CD14-positive monocyte (primary cell): Measurements from ENCODE around the gene EMILIN3. TPM values are rescaled to one million over a fixed set of nuclear protein-coding genes. Genes with fewer than 3 reads are reported as not detected.
A peak's percentile ranks its signal among the peaks of the same experiment; 100 is the strongest.

Experiments
- DNase-seq, 3 donors: peaks; one replicate each; pipeline ENCODE4 v3.0.0-alpha.2; 2011 to 2022
- H2AFZ ChIP-seq: 2 replicates; pipeline ENCODE4 v1.6.0; 2012; ENCODE audit warnings: mild to moderate bottlenecking, low read depth, low read length, inconsistent platforms; ENCODE audit not compliant: insufficient read depth, poor library complexity, severe bottlenecking
- H3K27ac ChIP-seq, 2 donors: 1 replicate in 1 of 2; 2 replicates in 1 of 2; pipeline ENCODE4 v1.5.1; 2012 to 2013; ENCODE audit warnings: low read length in 2 of 2, control low read depth in 1 of 2, inconsistent platforms in 1 of 2, low read depth in 1 of 2, mild to moderate bottlenecking in 1 of 2
- H3K27me3 ChIP-seq, 2 donors: one replicate each; pipeline versions ENCODE4 v1.6.0 to v1.6.1; 2011 to 2013; ENCODE audit warnings: low read length in 2 of 2; ENCODE audit not compliant: control insufficient read depth in 2 of 2, insufficient read depth in 2 of 2
- H3K36me3 ChIP-seq, 2 donors: replicated peaks in 1 of 2; 1 replicate in 1 of 2; 2 replicates in 1 of 2; pipeline versions ENCODE4 v1.5.1 to v1.6.1; 2012 to 2013; ENCODE audit warnings: low read length in 2 of 2, control low read depth in 1 of 2, inconsistent platforms in 1 of 2, mild to moderate bottlenecking in 1 of 2; ENCODE audit not compliant: insufficient read depth in 2 of 2, control insufficient read depth in 1 of 2
- H3K4me1 ChIP-seq, 2 donors: 1 replicate in 1 of 2; 2 replicates in 1 of 2; pipeline versions ENCODE4 v1.5.1 to v1.6.1; 2012 to 2013; ENCODE audit warnings: low read length in 2 of 2, control low read depth in 1 of 2, inconsistent platforms in 1 of 2, mild to moderate bottlenecking in 1 of 2, moderate library complexity in 1 of 2; ENCODE audit not compliant: insufficient read depth in 2 of 2, control insufficient read depth in 1 of 2
- H3K4me2 ChIP-seq: replicated peaks from 2 replicates; pipeline ENCODE3; 2012; ENCODE audit warnings: low read length, moderate library complexity, mild to moderate bottlenecking; ENCODE audit not compliant: poor library complexity, severe bottlenecking; ENCODE audit errors: extremely low read depth
- H3K4me3 ChIP-seq, 3 experiments: fragments of 200-600 bp in 1 of 3; sonication (generic) in 1 of 3; replicated peaks in 1 of 3; 1 replicate in 2 of 3; 2 replicates in 1 of 3; pipeline ENCODE4 v1.5.1; 2011 to 2013; ENCODE audit warnings: low read length in 3 of 3, mild to moderate bottlenecking in 3 of 3, control low read depth in 2 of 3, low read depth in 2 of 3, inconsistent platforms in 1 of 3, moderate library complexity in 1 of 3
- H3K79me2 ChIP-seq: 2 replicates; pipeline ENCODE4 v1.6.0; 2012; ENCODE audit warnings: mild to moderate bottlenecking, control low read depth, inconsistent platforms, low read length, moderate library complexity; ENCODE audit not compliant: insufficient read depth
- H3K9ac ChIP-seq: 2 replicates; pipeline ENCODE4 v1.6.0; 2017; ENCODE audit warnings: low read length, mild to moderate bottlenecking; ENCODE audit not compliant: insufficient read depth, poor library complexity, severe bottlenecking
- H3K9me3 ChIP-seq, 2 donors: replicated peaks in 1 of 2; 1 replicate in 1 of 2; 2 replicates in 1 of 2; pipeline versions ENCODE4 v1.5.1 to v1.6.1; 2012 to 2013; ENCODE audit warnings: low read length in 2 of 2, control low read depth in 1 of 2; ENCODE audit not compliant: control insufficient read depth in 1 of 2, insufficient read depth in 1 of 2
- H4K20me1 ChIP-seq: 2 replicates; pipeline ENCODE4 v1.6.0; 2012; ENCODE audit warnings: mild to moderate bottlenecking, low read length, control low read depth, moderate library complexity; ENCODE audit not compliant: insufficient read depth
- H3K27ac Mint-ChIP-seq, 7 donors: one replicate each; pipeline ENCODE4 v1.8.0; 2020; ENCODE audit warnings: mild to moderate bottlenecking in 7 of 7, mixed read lengths in 7 of 7, moderate library complexity in 6 of 7, inconsistent platforms in 2 of 7
- H3K27me3 Mint-ChIP-seq, 3 donors: one replicate each; pipeline ENCODE4 v1.8.0; 2021 to 2022; ENCODE audit warnings: low read depth in 3 of 3, mild to moderate bottlenecking in 3 of 3, mixed read lengths in 3 of 3, moderate library complexity in 3 of 3, inconsistent platforms in 1 of 3
- H3K36me3 Mint-ChIP-seq, 2 donors: one replicate each; pipeline ENCODE4 v1.8.0; 2020; ENCODE audit warnings: mixed read lengths in 2 of 2, inconsistent platforms in 1 of 2, mild to moderate bottlenecking in 1 of 2
- H3K4me1 Mint-ChIP-seq: one replicate; pipeline ENCODE4 v1.8.0; 2020; ENCODE audit warnings: mild to moderate bottlenecking, mixed read lengths
- H3K4me3 Mint-ChIP-seq, 2 donors: one replicate each; pipeline ENCODE4 v1.8.0; 2020; ENCODE audit warnings: mild to moderate bottlenecking in 2 of 2, mixed read lengths in 2 of 2, moderate library complexity in 1 of 2
- H3K9me3 Mint-ChIP-seq, 7 donors: one replicate each; pipeline ENCODE4 v1.8.0; 2020 to 2022; ENCODE audit warnings: mixed read lengths in 7 of 7, mild to moderate bottlenecking in 6 of 7, moderate library complexity in 6 of 7, inconsistent platforms in 2 of 7
- WGBS: methylation state at CpG from one replicate; pipeline ENCODE4 v1.1.5; 2013; ENCODE audit warnings: missing lambda C conversion rate; ENCODE audit not compliant: insufficient coverage; 5-methylcytosine and 5-hydroxymethylcytosine counted together
- intact Hi-C, 2 donors: fragments of 100-400 bp; cut with micrococcal nuclease; formaldehyde crosslinking; loops; one replicate each; pipeline versions ENCODE4 v1.15.0 to v1.15.1; 2023
- polyA plus RNA-seq, 3 donors: library from polyadenylated mRNA; depleted of rRNA in 1 of 3; unstranded in 2 of 3; stranded (reverse) in 1 of 3; fragments of 300-500 nt in 2 of 3; fragments of >200 nt in 1 of 3; fragmentation: Illumina TruSeq in 2 of 3; gene quantifications; 1 replicate in 2 of 3; 2 replicates in 1 of 3; pipeline ENCODE4 v1.2.3, GENCODE V29; 2012 to 2021
- TF ChIP-seq, protein P1 (sequence below): fragments of 200-600 bp; IDR thresholded peaks from one replicate; pipeline ENCODE4 v1.8.0; 2022; ENCODE audit warnings: antibody characterized with exemption, mild to moderate bottlenecking

Gene EMILIN3
- polyA plus RNA-seq, 3 donors = not detected

DNA sequence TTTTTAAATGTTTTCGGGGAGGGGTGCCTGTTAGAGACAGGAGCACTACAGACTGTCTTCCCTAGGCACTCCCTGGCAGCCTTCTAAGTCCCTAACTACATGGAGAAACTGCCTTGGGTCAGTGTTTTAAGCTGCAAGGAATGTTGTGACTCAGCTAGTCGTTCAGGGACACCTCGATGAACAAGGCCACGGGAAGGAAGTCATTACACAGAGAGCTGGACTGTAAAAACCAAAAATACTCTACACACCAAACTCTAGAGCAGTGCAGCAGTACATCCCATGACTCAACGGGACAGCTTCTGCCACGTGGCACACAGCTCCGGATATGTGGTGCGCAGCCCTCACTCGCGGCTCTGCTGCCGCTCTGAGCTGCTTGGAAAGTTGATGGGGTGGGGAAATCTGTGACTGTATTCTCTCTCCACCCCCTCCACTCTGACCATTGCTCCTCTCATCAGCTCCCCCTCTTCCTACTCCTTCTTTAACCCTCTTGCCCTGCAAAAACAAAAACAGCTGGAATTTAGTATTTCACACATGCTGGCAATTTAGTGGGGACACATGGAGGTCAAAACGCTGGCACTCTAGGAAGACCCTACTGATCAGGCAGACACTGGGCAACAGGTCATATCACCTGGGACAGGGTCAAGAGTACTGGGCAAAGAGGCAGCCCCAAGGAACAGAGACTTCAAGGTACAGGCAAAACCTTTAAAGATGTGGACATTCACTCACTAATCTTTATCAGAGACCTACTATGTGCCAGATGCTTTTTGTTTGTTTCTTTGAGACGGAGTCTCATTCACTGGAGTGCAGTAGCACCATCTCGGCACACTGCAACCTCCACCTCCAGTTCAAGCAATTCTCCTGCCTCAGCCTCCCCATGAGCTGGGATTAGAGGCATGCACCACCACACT, 36.9 kb downstream of the EMILIN3 start:
- peaks cover 0 to 11% of the 10 kb centered on the region in 2 donors for H3K27me3 ChIP-seq
- H3K36me3 ChIP-seq = no peaks in the 10 kb centered on the region
- Mint-ChIP-seq H3K9me3 (peaks cover 0 to 4% (median 0%) of the 10 kb centered on the region in 7 donors), H3K4me1 (peaks cover 18% of the 10 kb centered on the region), H3K4me3 (peak overlapping the region in 1 of 2 donors; percentile 71), H3K27ac (peak overlapping the region in 5 of 7 donors; percentile 40 to 72 (median 68)), H3K27me3 (peaks cover 8 to 24% (median 23%) of the 10 kb centered on the region in 3 donors), H3K36me3 (no peaks in the 10 kb centered on the region)
- no peaks in the 10 kb centered on the region for H4K20me1 ChIP-seq
- peak overlapping the region in 1 of 3 experiments; percentile 40 for H3K4me3 ChIP-seq
- no peak overlapping the region for H3K9ac ChIP-seq
- H3K27ac ChIP-seq = peak overlapping the region in 1 of 2 donors; percentile 44
- TF ChIP-seq, protein P1, sequence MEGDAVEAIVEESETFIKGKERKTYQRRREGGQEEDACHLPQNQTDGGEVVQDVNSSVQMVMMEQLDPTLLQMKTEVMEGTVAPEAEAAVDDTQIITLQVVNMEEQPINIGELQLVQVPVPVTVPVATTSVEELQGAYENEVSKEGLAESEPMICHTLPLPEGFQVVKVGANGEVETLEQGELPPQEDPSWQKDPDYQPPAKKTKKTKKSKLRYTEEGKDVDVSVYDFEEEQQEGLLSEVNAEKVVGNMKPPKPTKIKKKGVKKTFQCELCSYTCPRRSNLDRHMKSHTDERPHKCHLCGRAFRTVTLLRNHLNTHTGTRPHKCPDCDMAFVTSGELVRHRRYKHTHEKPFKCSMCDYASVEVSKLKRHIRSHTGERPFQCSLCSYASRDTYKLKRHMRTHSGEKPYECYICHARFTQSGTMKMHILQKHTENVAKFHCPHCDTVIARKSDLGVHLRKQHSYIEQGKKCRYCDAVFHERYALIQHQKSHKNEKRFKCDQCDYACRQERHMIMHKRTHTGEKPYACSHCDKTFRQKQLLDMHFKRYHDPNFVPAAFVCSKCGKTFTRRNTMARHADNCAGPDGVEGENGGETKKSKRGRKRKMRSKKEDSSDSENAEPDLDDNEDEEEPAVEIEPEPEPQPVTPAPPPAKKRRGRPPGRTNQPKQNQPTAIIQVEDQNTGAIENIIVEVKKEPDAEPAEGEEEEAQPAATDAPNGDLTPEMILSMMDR = no peak
- H2AFZ ChIP-seq = peak overlapping the region; percentile 56
- no peaks in the 10 kb centered on the region for H3K9me3 ChIP-seq
- WGBS = 42% methylated on average over 6 of the region's 14 CpGs
- intact Hi-C loops = no loop called here
- DNase-seq = peak; percentile 48 to 77 (median 64)
- H3K4me1 ChIP-seq = peaks cover 15% of the 10 kb centered on the region in 2 donors
- H3K4me2 ChIP-seq = peak overlapping the region; percentile 27
- no peaks in the 10 kb centered on the region for H3K79me2 ChIP-seq

DNA sequence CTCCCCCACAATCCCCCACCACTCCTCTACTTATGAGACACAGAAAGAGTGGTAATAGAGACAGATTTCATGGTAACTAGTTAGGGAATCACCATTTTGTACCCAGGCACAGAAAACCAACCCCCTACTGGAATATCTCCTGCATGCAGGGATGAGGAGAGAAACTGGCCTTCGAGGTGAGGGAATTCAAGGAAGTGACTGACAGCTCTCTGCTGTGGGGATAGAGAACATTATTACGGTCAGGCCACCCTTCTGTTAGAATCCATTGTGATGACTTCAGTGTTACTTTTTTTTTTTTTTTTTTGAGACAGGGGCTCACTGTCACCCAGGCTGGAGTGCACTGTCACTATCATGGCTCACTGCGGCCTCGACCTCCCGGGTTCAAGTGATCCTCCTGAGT, 39.4 kb downstream of the EMILIN3 start:
- Mint-ChIP-seq H3K36me3 (no peaks in the 10 kb centered on the region), H3K4me3 (no peak overlapping the region), H3K27ac (no peak overlapping the region), H3K27me3 (peaks cover 5 to 21% (median 14%) of the 10 kb centered on the region in 3 donors), H3K4me1 (peaks cover 18% of the 10 kb centered on the region), H3K9me3 (peaks cover 0 to 2% (median 0%) of the 10 kb centered on the region in 7 donors)
- no peak overlapping the region for H3K4me3 ChIP-seq
- TF ChIP-seq, protein P1 = no peak
- H3K9me3 ChIP-seq = no peaks in the 10 kb centered on the region
- WGBS = no CpG with 5 or more reads among the region's 5 CpGs
- H3K9ac ChIP-seq = no peak overlapping the region
- no peak overlapping the region for H2AFZ ChIP-seq
- no peak overlapping the region for H3K27ac ChIP-seq
- H3K4me2 ChIP-seq = no peak overlapping the region
- H3K4me1 ChIP-seq = peaks cover 15% of the 10 kb centered on the region in 2 donors
- H3K79me2 ChIP-seq = no peaks in the 10 kb centered on the region
- no peaks in the 10 kb centered on the region for H4K20me1 ChIP-seq
- intact Hi-C loops = no loop called here
- H3K36me3 ChIP-seq = no peaks in the 10 kb centered on the region
- H3K27me3 ChIP-seq = peaks cover 0 to 11% of the 10 kb centered on the region in 2 donors
- DNase-seq = no peak
